ENCODE measurements around the gene LAMA2. TPM values are rescaled to one million over a fixed set of nuclear protein-coding genes. Genes with fewer than 3 reads are reported as not detected.

The LAMA2 gene
- total and polyA plus RNA-seq, 10 donors: 0.83 to 66.6 (median 18.8) TPM

DNA sequence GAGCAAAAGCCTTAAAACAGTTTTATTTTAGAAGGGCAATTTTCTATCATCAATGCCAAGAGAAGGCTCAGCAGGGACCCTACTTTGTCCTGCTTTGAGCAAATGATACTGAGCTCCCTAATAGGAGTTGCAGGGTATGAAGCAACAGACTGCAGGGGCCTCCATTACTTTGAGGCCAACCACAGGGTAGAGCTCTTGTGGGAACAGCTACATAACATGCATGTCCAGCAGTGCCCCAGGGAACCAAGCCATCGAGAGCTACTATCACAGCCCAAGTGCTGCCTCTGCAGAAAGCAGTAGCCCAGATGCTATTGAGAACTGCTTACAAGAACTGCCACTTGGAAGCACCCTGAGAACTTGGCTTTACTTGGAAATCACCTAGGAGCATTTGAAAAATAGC is 222.1 kb downstream of the LAMA2 start:
- H3K27ac ChIP-seq: no peak overlapping the region
- peaks cover 0 to 3% (median 0%) of the 10 kb centered on the region in 6 donors for H3K4me1 ChIP-seq
- H3K4me3 ChIP-seq: no peak overlapping the region
- no peak for DNase-seq
- TF ChIP-seq, protein P1, sequence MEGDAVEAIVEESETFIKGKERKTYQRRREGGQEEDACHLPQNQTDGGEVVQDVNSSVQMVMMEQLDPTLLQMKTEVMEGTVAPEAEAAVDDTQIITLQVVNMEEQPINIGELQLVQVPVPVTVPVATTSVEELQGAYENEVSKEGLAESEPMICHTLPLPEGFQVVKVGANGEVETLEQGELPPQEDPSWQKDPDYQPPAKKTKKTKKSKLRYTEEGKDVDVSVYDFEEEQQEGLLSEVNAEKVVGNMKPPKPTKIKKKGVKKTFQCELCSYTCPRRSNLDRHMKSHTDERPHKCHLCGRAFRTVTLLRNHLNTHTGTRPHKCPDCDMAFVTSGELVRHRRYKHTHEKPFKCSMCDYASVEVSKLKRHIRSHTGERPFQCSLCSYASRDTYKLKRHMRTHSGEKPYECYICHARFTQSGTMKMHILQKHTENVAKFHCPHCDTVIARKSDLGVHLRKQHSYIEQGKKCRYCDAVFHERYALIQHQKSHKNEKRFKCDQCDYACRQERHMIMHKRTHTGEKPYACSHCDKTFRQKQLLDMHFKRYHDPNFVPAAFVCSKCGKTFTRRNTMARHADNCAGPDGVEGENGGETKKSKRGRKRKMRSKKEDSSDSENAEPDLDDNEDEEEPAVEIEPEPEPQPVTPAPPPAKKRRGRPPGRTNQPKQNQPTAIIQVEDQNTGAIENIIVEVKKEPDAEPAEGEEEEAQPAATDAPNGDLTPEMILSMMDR (IDR thresholded peaks at IDR 0.05 in 8 of 11, conservative IDR thresholded peaks at IDR 0.05 in 3 of 11): no peak
- TF ChIP-seq POLR2AphosphoS5 (IDR thresholded peaks at IDR 0.05): no peak
- no peak for TF ChIP-seq POLR2A (IDR thresholded peaks at IDR 0.05)
- H3K27me3 ChIP-seq (replicated peaks in 1 of 7): no peaks in the 10 kb centered on the region
- 50 to 100% (median 82%) methylated on average over 1 of the region's 1 CpG for WGBS, 5 donors
- H3K36me3 ChIP-seq: no peaks in the 10 kb centered on the region
- intact Hi-C loops (cut with DNase I; ENCODE audit: low total_unique reads): no loop called here
- no peaks in the 10 kb centered on the region for H3K9me3 ChIP-seq

DNA sequence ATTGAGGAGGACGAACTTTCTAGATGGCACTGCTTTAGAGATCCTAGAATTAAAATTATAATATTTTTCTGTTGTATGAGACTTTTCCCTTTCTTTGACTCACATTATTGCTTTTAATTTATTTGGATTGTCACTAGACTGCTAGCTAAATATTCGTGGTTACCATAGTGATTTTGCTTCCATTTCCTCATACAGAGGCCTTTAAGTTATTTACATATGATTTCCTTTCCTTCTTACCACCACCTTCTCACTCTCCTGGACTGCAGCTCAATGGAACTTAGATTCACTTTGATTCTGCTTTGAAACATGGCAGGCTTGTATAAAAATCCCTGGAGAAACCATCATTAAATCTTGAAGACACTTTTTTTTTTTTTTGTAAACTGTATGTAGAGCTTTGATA is 222.9 kb downstream of the LAMA2 start:
- 37 to 58% (median 50%) methylated on average over 2 of the region's 2 CpGs for WGBS, 5 donors
- DNase-seq: no peak
- no peaks in the 10 kb centered on the region for H3K9me3 ChIP-seq
- intact Hi-C loops (cut with DNase I; ENCODE audit: low total_unique reads): no loop called here
- H3K4me1 ChIP-seq: peaks cover 0 to 3% (median 0%) of the 10 kb centered on the region in 6 donors
- H3K36me3 ChIP-seq: no peaks in the 10 kb centered on the region
- no peak overlapping the region for H3K4me3 ChIP-seq
- no peaks in the 10 kb centered on the region for H3K27me3 ChIP-seq (replicated peaks in 1 of 7)
- no peak for TF ChIP-seq POLR2AphosphoS5 (IDR thresholded peaks at IDR 0.05)
- TF ChIP-seq, protein P1 (IDR thresholded peaks at IDR 0.05 in 8 of 11, conservative IDR thresholded peaks at IDR 0.05 in 3 of 11): no peak
- no peak for TF ChIP-seq POLR2A (IDR thresholded peaks at IDR 0.05)
- no peak overlapping the region for H3K27ac ChIP-seq

DNA sequence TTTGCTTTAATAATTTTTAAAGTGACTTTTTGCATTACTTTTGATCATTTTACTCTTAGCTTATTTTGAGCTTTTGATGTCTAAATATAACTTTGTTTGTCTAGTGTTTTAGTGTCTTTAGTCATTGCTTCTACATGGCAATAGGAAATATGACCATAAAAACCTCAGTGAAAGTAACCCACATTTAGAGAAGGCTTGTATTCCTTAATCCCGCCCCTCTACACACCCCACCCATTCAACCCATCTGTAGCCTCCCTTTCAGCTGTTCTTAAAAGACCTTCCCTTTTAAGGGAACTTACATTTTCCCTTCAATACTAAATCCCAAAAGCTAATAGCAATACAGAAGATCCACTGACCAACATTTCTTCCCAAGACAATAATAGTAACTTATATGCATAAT is 225.4 kb downstream of the LAMA2 start:
- Histone ChIP-seq H3K4me3 (no peak overlapping the region), H3K27ac (no peak overlapping the region), H3K36me3 (no peaks in the 10 kb centered on the region), H3K27me3 (replicated peaks in 1 of 7) (no peaks in the 10 kb centered on the region), H3K4me1 (no peaks in the 10 kb centered on the region), H3K9me3 (no peaks in the 10 kb centered on the region)
- DNase-seq: no peak
- intact Hi-C loops (cut with DNase I; ENCODE audit: low total_unique reads): no loop called here
- TF ChIP-seq POLR2A (IDR thresholded peaks at IDR 0.05) (no peak), POLR2AphosphoS5 (IDR thresholded peaks at IDR 0.05) (no peak)
- 0 to 84% (median 33%) methylated on average over 1 of the region's 1 CpG for WGBS, 5 donors

DNA sequence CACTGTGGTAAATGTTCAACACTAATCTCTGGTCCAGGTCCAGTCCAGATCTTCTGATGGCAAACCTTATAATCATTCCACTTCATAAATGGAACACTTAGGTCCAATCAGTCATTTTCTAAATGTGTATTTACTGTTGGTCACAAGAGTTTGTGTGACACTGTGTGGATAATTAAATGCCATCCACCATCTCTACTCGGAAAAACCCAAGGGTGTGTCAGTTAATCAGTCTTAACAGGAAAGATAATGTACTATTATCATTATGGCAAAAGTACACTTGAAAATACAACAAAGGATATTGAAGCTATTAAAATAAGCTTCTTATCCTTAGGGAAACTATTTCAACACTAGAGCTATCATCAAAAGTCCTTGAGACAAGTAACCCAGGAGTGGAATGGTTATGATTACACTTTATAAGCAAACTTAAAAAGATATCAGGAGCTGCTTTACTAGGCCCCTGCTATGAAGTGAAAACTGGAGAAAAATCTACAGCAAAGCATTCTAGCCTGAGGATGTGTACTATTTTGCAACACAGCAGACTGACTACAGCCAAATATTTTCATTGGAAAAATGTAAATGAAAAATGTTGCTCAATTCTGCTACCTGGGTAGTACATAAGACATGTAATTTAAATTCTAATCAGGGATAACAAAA is 227.9 kb downstream of the LAMA2 start:
- 61 to 81% (median 69%) methylated on average over 1 of the region's 1 CpG for WGBS, 5 donors
- TF ChIP-seq POLR2A (IDR thresholded peaks at IDR 0.05) (no peak), POLR2AphosphoS5 (IDR thresholded peaks at IDR 0.05) (no peak)
- TF ChIP-seq, protein P1 (IDR thresholded peaks at IDR 0.05 in 8 of 11, conservative IDR thresholded peaks at IDR 0.05 in 3 of 11): no peak
- Histone ChIP-seq H3K4me3 (no peak overlapping the region), H3K9me3 (no peaks in the 10 kb centered on the region), H3K4me1 (no peaks in the 10 kb centered on the region), H3K27me3 (replicated peaks in 1 of 7) (no peaks in the 10 kb centered on the region), H3K36me3 (no peaks in the 10 kb centered on the region), H3K27ac (no peak overlapping the region)
- intact Hi-C loops (cut with DNase I; ENCODE audit: low total_unique reads): no loop called here
- DNase-seq: no peak

Measured in spleen (tissue), 11 donors.